G401.6 (cell line): ENCODE data around the gene ZNF532.
A peak's percentile ranks its signal among the peaks of the same experiment; 100 is the strongest.

Experiments
- FAIRE-seq: peaks from 2 replicates; lab custom pipeline; 2012; peaks lifted over from hg19 to GRCh38; lab: Jason Lieb, UNC

The ZNF532 gene

DNA sequence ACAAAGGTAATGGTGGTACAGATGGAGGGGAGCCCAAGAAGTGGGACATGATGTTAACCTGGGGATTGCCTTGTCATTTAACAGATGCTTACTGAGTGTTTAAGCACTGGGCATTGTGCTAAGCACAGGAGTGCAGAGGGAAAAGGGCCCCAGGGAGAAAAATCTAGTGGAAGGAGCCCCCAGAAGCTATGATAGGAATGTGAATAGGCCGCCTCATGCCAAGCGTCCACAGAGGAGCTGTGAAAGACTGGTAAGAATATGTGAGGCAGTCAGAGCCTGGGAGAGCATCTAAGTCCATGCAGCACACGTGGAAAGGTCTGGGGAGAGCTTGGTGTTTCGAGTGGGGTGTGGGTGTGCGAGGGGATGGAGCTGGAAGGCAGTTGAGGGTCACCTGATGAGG lies 5.5 kb downstream of the ZNF532 start:
- FAIRE-seq: no peak

DNA sequence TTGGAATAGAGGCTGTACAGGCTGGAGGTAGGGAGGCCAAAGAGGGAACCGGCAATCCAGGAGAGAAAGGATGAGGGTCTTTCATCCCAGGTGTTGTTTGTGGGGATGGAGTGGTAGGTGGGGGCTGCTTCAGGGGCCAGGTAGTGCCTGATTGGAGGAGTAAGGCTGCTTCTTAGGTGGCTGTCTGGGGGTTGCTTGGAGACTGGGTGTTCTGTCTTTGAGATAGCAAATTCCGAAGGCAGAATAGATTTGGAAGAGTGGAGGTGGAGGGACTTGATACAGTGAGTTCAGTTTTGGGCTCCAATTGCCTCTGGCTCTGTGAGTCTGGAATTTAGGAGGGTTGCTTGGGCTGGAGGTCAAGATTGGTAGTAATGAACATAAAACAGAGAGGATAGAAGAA lies 5.9 kb downstream of the ZNF532 start:
- FAIRE-seq: no peak

DNA sequence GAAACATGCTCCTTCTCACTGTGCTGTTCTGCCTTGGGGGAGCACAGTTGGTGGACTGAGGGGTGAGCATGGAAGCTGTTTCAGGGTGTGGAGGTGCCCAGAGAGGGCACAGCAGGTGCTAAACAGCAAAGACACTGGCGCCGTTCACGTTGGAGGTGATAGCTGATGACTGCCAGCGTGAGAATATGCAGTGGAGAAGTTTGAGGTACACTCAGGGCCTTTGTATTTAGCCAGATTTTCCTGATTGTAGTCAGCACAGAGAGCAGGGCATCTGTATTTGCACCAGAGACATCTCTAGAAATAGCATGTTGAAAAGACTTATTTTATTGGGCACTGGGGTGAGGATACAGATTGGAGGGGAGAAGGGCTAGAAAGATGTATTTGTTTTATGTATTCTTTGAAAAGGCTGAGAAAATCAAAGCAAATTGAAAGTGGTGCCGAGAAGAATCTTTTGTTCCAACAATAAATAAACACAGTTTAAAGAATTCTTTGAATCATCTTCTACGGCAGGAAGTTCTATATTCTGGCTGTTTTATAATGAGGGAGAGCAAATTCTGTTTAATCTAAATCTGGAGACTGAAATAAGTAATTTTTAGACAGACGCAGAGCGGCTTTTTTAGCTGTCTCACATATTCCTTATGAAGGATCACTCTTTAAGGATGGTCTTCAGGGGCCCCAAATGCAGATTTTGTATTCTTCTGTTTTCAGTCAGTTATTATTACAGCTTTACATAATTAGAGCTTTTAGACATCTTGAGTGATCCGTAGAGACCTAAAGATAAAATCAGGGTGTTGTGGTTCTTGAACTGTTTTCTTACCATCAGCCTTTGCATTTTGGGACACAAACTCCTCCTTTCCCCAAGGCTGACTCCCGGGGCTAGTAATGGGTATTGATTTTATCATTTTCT lies 7.1 kb downstream of the ZNF532 start:
- no peak for FAIRE-seq

DNA sequence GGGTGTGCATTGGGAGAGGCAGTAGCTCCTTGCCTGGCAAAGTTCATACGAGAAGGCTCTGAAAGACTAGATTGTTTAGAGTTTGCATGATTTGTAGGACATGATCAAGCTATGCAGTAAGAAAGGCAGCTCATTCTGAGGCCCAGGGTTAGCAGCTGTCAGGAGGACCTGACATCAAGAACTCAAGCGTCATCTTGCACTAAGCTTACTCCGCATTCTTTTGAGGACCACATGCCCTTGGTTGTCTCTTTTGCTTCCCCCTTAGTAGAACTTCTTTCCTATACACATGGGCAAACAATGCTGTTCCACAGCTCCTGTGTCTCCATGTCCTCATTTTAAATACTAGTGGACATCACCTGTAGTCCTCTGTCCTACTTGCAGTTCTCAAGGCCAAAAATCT lies 14.0 kb downstream of the ZNF532 start:
- no peak for FAIRE-seq

DNA sequence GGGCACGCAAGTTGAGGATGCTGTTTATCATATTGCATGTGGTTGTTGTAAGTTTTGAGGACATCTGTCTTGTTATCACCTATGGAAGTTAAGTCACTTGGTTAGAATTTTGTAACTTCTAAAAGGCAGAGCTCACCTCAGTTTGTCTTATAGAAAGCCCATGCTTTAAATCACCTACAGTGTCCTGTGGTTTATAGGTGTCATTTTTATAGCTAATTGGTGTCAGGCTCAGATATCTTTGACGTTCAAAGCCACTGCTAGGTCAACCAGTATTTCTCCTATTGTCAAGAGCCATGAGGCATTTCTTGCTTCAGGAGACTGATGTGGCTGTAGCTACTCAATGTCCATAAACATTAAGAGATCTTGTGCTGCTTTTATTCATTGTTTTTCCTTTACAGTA lies 16.8 kb downstream of the ZNF532 start:
- no peak for FAIRE-seq

DNA sequence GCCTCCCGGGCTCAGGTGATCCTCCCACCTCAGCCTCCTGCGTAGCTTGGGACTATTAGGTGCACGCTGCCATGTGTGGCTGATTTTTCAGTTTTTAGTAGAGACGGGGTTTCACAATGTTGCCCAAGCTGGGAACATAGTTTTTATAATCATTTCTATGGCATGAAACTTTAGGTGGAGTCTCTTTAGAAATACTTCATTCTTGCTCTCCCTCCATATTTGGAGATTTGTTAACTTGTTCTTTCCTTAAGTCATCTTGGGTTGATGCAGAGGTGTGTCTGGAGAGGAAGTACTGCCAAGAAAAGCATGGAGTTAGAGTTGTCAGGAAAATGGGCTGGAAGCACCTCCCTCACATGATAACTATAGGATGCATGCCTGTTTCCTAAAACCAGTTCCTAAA lies 17.4 kb downstream of the ZNF532 start:
- no peak for FAIRE-seq

DNA sequence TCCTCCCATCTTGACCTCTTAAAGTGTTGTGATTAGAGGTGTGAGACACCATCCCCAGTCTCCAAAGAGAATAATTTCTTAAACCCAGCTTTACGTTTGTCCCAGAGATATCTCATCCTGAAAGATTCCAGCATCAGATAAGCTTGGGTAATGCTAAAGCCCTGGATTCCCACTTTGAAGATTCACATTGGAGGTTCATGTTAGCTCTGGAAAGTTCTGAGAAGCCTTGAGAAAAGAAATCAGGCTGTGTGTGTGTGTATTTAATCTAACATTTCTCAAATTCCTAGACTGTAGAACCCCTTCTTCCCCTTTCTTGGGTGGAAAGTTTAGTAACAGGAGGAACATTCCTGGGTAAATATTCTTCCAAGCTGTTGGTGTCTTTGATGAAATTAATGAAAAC lies 18.0 kb downstream of the ZNF532 start:
- FAIRE-seq: no peak

DNA sequence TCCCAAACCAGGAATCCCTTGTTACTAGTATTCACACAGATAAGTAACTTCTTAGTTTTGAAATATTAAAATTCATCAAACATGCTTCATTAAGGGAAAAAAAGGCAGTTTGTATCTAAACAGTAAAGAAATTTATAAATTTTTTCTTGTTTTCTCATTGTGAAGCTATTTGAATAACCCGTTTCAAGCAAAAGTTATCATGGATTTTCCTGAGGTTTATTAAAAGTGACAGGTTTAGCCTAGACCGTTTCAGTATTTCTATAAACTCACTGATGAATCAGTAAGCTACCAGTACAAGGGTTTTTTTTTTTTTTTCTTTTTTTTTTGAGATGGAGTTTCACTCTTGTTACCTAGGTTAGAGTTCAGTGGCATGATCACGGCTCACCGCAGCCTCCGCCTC lies 20.0 kb downstream of the ZNF532 start:
- FAIRE-seq: peak; percentile 21

DNA sequence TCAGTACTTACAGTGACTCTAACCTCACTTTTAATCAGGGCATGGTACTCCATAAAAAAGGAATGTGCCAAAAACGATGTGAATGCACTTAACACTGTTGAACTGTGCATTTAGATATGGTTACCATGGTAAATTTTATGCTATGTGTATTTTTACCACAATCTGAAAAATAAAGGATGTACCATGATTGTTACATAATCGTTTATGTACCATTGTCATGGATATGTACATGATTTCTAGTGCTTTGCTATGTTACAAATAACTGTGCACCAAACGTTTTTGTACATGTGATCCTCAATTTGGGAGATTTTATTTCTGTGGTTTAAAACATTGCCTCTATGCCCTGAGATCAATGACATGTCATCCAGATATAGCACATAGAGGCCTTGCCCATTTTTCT lies 21.8 kb downstream of the ZNF532 start:
- no peak for FAIRE-seq

DNA sequence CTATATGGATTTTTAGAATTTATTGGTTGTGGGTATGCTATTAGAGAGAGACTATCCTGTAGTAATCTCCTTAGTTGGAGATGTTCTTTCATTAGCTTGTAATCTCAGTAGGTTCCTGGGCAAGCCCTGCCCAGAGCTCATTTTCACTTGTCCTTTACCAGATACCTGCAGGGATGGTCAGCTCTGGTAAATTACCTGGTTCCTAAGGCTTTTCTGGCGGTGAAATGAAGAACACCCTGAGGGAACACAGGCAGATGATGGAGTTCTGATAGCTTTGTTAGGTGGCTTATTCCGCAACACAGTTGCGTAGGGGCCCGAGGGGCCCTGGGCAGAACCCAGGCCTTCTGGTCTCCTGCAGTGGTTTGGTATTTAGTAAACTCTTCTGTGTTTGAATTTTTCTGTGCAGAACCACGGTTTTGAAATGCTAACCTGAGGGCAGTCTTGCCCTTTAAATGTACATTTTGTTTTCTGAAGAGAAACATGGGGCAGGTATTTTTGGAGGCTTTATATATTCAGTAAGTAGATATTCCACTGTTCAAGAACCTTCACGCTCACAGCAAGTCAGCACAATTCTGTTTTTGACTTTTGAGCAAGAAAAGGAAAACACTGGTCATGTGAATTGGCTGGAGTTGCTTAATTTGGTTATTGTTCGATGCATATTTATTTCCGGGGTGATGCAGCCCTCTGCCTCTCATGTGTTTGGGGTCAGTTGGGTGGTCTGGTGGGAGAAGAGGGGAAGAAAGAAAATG lies 22.4 kb downstream of the ZNF532 start:
- FAIRE-seq: no peak

DNA sequence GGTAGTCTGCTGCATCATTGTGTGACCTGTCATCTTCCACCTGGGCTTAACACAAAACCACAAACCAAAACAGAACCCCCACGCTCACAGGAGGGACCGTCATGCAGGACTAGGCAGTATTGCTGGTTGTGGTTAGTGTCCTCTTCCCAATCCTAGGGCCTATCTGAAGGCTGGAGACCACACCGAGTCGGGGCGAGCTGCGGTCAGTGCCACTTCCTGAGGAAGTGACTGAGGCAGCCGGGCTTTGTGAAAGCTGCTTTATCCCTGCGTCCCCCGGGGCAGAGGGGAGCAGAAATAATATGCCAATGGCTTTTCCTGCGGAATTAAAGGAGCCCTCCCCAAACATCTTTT lies 22.9 kb downstream of the ZNF532 start:
- no peak for FAIRE-seq

DNA sequence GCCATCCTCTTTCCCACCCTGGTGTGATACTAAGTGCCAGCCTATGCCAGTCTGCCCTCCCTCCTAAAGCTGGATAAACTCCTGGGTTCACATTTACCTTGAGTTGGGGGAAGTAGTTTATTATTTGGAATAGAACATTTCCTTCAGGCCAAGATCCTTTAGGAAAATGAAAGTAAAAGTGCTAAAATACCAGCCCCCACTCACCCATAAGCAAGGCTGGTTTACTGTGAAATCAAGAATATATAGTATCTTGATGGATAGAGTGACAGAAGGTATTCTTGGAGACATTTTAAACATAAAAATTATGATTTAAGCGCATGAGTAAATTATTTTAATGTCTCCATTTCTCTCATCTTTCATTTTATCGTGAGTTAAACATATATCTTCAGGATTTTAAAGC lies 27.1 kb downstream of the ZNF532 start:
- FAIRE-seq: no peak

DNA sequence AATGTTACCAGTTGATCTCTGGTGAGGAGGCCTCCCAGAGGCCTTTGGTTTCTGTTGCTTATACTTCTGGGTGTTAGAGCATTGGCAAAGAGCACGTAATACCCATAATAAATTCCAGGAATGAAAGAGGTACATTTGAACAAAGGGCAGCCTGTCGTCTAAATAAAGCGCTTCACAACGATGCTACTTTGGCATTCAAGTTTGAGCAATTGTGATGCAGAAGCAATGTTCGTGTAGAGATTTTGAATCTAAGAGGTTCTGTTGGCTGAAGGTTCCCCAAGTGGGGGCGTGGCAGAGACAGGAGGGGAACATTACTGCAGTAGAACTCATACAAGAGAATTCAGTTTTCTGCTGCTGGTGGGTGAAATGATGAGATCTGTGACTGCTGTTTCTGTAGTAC lies 27.8 kb downstream of the ZNF532 start:
- FAIRE-seq: no peak

DNA sequence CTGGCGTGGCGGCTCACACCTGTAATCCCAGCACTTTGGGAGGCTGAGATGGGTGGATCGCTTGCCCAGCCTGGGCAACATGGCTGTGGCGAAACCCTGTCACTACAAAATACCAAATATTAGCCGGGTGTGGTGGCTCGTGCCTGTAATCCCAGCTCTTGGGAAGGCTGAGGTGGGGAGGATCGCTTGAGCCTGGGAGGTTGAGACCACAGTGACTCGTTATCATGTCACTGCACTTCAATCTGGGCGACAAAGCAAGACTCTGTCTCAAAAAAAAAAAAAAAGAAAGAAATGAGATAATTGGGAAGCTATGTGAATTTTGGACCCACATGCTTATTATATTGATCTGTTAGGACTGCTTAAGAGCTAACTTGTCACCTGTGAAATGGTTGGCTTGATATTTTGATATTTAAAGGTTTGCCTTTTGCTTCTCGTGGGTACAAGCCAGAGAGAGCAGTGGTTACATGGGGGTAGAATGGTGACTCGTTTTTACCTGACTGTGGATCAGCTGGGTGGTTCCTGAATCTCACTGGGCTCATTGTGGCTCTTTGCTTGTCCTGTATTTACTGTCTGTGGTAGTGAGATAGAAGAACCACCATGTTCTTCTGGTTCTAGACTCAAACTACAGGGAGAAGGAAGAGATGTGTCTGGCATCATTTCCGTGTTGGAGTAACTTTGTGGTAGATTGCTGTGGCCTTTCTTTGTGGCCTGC lies 28.9 kb downstream of the ZNF532 start:
- FAIRE-seq: no peak

DNA sequence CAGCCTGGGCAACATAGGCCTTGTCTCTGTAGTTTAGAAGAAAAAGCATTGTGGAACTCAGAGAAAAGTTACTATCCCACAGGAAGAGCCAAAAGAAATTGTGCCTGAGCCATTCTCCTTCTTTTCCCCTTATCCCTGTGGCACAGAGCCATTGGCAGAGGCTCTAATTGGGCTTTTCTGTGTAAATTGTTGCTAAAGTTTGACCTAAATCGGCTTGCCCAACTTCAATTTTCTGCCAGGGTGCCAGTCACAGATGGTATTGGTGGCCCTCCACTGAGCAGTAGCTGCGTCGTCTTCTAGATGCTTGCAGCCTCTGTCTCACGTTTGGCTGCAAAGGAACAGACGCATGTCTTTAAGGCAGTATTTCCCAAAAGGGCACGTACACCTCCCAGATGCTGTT lies 30.3 kb downstream of the ZNF532 start:
- no peak for FAIRE-seq

DNA sequence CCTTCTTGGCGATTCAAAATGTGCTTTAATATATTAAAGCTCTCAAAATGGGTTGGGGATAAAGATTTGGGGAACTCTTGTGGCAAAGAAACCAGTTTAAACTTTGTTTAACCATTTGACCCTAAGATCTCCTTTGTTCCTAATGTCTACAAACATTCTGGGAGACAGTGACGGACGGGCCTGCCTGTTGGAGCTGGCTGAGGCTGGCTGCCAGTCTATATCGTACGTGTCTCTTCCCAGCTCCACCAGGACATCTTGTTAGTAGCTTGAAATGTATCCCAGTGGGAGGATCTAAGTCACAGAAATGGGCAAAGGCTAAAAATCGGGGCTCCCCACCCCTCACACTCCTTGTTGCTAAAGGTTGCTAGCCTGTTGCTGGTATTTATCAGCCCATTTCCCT lies 30.7 kb downstream of the ZNF532 start:
- no peak for FAIRE-seq

DNA sequence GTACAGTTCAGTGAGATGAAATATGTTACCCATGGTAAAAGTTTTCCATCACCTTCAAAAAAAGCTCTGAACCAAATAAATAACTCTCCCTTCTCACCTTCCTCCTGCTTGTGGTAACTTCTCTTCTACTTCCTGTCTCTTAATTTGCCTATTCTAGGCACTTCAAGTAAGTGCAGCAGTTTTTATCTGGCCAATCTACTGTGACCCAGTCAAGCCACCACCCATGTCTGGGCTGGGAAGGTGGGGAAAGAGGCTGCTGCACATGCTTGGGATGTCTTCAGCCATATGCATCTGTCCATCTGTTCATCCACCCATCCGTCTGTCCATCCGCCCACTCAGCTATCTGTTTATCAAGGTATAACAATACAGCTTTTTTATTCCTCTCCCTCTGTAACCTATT lies 31.6 kb downstream of the ZNF532 start:
- FAIRE-seq: no peak

DNA sequence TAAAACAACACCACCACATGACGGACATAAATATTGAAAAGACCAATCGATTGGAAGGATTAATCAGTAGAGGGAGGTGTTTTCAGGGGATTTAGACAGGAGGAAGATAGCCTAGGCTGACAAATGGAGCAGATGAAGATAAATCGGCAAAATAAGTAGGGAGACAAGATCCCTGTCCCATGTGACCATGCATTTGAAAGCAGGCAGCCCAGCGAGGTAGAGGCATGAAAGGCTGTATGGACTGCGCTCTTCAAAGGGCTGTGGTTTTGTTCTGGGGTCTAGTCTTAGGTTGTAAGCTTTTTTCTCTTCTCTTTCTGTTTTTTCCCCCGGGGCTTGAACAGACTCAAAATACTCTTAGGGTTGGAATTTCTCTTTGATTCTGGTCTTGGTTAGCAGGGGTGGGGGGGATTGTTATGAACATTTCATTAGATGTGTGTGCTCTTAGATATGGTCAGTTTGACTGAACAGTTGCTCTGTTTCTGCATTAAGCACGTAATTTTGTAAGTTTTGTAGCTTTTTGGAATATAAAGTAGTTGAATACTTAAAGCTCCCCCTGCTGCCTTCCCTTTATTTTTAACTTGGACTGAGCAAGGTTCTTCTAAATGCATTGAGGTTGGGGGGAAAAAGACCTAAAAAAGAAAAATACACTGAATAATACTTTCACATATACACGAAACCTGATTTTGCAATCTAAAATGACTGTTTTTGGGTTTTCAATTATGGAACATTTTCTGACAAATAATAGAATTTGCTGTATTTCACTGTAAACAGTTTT lies 32.2 kb downstream of the ZNF532 start:
- FAIRE-seq: no peak

DNA sequence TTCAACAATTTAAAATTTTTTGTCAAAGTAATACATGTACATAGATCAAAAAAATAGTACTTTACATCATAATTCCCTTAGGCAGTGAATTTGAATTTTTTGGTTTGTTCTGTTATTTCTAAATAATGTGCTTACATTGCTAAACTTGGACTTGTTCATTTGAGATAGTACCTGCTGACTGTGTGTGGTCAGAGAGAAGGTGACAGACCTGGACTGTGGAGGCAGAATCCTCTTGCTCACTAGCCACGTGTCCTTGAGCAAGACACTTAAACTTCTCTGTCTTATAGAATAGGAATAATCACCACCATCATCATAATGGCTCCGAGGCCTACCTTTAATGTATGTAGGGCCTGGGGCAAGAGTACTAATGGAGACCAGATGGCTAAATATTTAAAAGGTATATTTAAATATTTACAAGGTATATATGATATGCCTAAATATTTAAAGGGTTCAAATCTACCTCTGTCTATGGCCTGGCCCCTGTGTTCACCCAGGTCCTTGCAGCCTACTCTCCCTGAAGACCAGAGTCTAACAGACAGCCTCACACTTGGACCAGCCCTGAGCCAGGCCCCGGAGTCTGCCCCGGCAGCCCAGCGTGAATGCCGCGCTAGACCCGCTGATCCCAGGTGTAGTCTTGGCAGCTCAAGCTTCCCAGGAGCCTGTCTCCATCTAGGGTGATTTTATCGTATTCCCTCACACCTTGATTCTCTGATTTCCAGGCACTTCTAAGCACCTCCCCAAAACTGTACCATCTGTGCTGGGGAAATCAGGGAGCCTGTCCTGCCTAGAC lies 33.5 kb downstream of the ZNF532 start:
- no peak for FAIRE-seq

DNA sequence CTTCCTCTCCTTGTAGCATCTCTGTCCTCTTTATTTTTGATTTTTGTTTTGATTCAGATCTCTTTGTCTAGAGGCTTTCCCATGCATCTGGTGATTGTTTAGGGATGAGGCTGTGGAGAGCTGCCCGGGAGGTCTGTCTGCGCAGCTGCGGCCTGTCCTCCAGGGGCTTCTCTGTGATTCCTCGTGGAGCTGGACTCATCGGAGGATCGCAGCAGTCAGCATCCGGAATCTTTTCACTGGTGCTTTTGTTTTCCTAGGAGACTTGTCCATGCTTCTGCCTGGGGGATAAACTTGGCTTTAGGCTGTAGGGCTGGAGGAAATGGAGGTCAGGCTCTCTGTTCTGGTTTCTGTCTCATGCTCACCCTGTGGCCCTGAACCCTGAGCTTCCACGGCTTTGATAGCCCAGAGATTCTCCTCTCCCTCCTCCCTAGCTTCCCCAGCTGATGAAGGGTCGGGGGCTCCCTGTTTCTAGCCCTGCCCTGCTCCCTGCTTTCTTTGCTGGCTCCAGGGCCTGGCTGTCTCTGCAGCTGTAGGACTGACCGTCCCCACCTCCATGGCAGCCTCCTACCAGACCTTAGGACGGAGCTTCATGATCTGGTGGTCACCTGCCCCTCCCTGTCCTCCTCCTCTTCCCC lies 35.5 kb downstream of the ZNF532 start:
- FAIRE-seq: no peak

DNA sequence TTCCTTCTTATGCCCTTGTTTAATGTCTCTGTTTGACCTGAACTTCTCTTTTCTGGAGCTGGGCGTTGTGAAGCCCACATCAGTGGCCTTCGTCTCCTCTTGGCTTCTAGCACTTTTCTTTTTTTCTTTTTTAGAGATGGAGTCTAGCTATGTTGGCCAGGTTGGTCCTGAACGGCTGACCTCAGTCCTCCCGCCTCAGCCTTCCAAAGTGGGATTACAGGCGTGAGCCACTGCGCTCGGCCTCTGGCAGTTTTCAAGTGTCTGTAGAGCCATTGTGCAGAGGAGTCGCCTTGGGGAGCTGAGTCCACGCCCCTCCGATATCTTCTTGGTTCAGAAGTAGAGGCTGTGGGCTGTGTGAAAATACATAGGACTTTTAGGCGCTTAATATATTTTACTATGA lies 36.5 kb downstream of the ZNF532 start:
- FAIRE-seq: no peak
